Hepatocyte (in vitro differentiated cells): ENCODE results near the gene ZNF835. TPM values are rescaled to one million over a fixed set of nuclear protein-coding genes. Genes with fewer than 3 reads are reported as not detected.
"Not testable (repeated sequence)": the region's sequence is repeated elsewhere in the genome, so short reads cannot be mapped to it uniquely, and the experiment has no call there.

Source experiments
- DNase-seq: peaks from one replicate; pipeline ENCODE4 v3.0.0-alpha.2; 2016; ENCODE audit warnings: low spot score
- H2AFZ ChIP-seq: fragments of 200-600 bp; sonication (generic); 2 replicates; pipeline ENCODE4 v1.6.0; 2016; ENCODE audit warnings: antibody characterized with exemption, mild to moderate bottlenecking
- H3K27ac ChIP-seq: fragments of 200-600 bp; sonication (generic); 2 replicates; pipeline ENCODE4 v1.5.1; 2016; ENCODE audit warnings: mild to moderate bottlenecking
- H3K27me3 ChIP-seq: fragments of 200-600 bp; sonication (generic); 2 replicates; pipeline ENCODE4 v1.6.1; 2016
- H3K36me3 ChIP-seq: fragments of 200-600 bp; sonication (generic); replicated peaks from 2 replicates; pipeline ENCODE4 v1.5.1; 2016; ENCODE audit warnings: low read depth; ENCODE audit not compliant: insufficient read depth
- H3K4me1 ChIP-seq: fragments of 200-600 bp; sonication (generic); 2 replicates; pipeline ENCODE4 v1.5.1; 2016; ENCODE audit warnings: mild to moderate bottlenecking, moderate library complexity; ENCODE audit not compliant: insufficient read depth
- H3K4me2 ChIP-seq: fragments of 200-600 bp; sonication (generic); 2 replicates; pipeline ENCODE4 v1.6.0; 2016
- H3K4me3 ChIP-seq: fragments of 200-600 bp; sonication (generic); 2 replicates; pipeline ENCODE4 v1.5.1; 2016; ENCODE audit warnings: mild to moderate bottlenecking
- H3K79me2 ChIP-seq: fragments of 200-600 bp; sonication (generic); 2 replicates; pipeline ENCODE4 v1.6.0; 2017; ENCODE audit warnings: mild to moderate bottlenecking
- H3K9me2 ChIP-seq: fragments of 200-600 bp; sonication (generic); replicated peaks from 2 replicates; pipeline ENCODE4 v1.6.0; 2017; ENCODE audit warnings: mild to moderate bottlenecking; ENCODE audit not compliant: insufficient read depth
- H3K9me3 ChIP-seq: fragments of 200-600 bp; sonication (generic); 2 replicates; pipeline ENCODE4 v1.5.1; 2016; ENCODE audit warnings: low read depth, mild to moderate bottlenecking
- H4K20me1 ChIP-seq: fragments of 200-600 bp; sonication (generic); 2 replicates; pipeline ENCODE4 v1.6.0; 2016; ENCODE audit warnings: mild to moderate bottlenecking; ENCODE audit not compliant: insufficient read depth, poor library complexity, severe bottlenecking
- CTCF ChIP-seq: fragments of 200-600 bp; sonication (generic); IDR thresholded peaks from 2 replicates; pipeline ENCODE4 v1.5.1; 2016; ENCODE audit warnings: antibody characterized with exemption, mild to moderate bottlenecking; ENCODE audit not compliant: poor library complexity
- EZH2 ChIP-seq: fragments of 200-600 bp; sonication (generic); IDR thresholded peaks from 2 replicates; pipeline ENCODE4 v1.6.1; 2016; ENCODE audit warnings: antibody characterized with exemption, mild to moderate bottlenecking, borderline replicate concordance
- EZH2phosphoT487 ChIP-seq: fragments of 200-600 bp; sonication (generic); IDR thresholded peaks from one replicate; pipeline ENCODE4 v1.6.1; 2018; ENCODE audit warnings: antibody characterized with exemption, mild to moderate bottlenecking, low read depth, moderate library complexity; ENCODE audit not compliant: unreplicated experiment, severe bottlenecking
- WGBS: methylation state at CpG from one replicate; pipeline ENCODE4 v1.1.6; 2016; ENCODE audit warnings: low lambda C conversion rate; ENCODE audit errors: missing lambda C conversion rate; 5-methylcytosine and 5-hydroxymethylcytosine counted together
- polyA plus RNA-seq: library from polyadenylated mRNA; unstranded; fragments of >200 nt; fragmentation: Nextera tagmentation; extraction: Ambion mirVana; gene quantifications from 2 replicates; pipeline ENCODE4 v1.2.1, GENCODE V29; 2016
- total RNA-seq: library from RNA; depleted of rRNA; stranded (reverse); fragments of >200 nt; gene quantifications from 2 replicates; pipeline ENCODE4 v1.2.3, GENCODE V29; 2014

The ZNF835 gene
- total and polyA plus RNA-seq, 2 experiments from 2014 or later = not detected

DNA sequence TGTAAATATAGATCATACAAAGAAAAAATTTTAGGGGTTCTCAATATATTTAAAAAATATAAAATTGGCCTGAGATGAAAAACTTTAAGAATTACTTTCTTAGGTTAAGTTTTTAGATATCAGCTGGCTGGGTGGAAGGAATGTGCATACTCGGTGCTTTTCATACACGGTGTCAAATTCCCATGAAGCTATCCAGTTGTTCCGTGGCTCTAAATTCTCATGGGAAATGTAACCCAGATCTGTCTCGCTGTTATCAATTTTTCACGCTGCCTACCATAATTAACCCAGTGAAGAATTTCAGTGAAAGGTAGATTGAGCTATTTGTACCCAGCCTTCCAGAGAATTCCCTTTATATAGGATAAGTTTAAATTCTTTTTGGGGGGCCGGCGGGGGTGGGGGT lies 11.6 kb upstream of the ZNF835 start:
- Histone ChIP-seq H3K4me3 (no peak overlapping the region), H4K20me1 (no peaks in the 10 kb centered on the region), H2AFZ (no peak overlapping the region), H3K9me3 (no peaks in the 10 kb centered on the region), H3K27me3 (no peaks in the 10 kb centered on the region), H3K4me2 (no peak overlapping the region), H3K9me2 (no peaks in the 10 kb centered on the region), H3K36me3 (no peaks in the 10 kb centered on the region), H3K27ac (no peak overlapping the region), H3K4me1 (no peaks in the 10 kb centered on the region), H3K79me2 (no peaks in the 10 kb centered on the region)
- no peak for DNase-seq
- no peak for TF ChIP-seq EZH2phosphoT487
- no peak for TF ChIP-seq EZH2
- TF ChIP-seq CTCF = no peak
- 58% methylated on average over 7 of the region's 7 CpGs for WGBS

DNA sequence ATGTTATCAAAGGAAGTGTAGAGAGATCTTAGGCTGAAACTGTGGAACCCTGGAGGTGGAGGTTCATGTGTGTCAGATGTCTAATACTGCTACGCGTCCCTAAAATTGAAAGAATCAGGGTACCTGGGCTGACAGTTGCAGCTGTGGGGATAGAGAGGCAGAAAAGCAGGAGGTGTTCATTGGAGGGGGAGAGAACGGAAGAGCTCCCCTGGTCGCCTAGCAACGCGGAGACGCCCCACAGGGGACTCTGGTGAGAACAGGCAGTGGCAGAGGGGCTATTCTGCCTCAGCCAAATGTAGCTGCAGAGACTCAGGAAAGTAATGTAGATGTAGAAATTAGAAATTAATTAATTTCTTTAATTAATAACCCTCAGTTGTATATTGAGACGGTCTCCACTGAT lies 10.1 kb upstream of the ZNF835 start:
- Histone ChIP-seq H2AFZ (no peak overlapping the region), H3K4me3 (no peak overlapping the region), H3K27ac (no peak overlapping the region), H3K36me3 (no peaks in the 10 kb centered on the region), H3K9me2 (no peaks in the 10 kb centered on the region), H3K4me1 (no peaks in the 10 kb centered on the region), H3K27me3 (no peaks in the 10 kb centered on the region), H3K4me2 (no peak overlapping the region), H3K9me3 (no peaks in the 10 kb centered on the region), H3K79me2 (no peaks in the 10 kb centered on the region), H4K20me1 (no peaks in the 10 kb centered on the region)
- 88% methylated on average over 8 of the region's 8 CpGs for WGBS
- no peak for TF ChIP-seq CTCF
- TF ChIP-seq EZH2 = no peak
- TF ChIP-seq EZH2phosphoT487 = no peak
- DNase-seq = no peak

GRCh38 chr19:56678205-56678604 lies 6.6 kb upstream of the ZNF835 start:
- no peaks in the 10 kb centered on the region for H3K4me1 ChIP-seq
- no peak overlapping the region for H2AFZ ChIP-seq
- WGBS = 82% methylated on average over 8 of the region's 8 CpGs
- TF ChIP-seq CTCF (no peak), EZH2 (no peak), EZH2phosphoT487 (no peak)
- H3K4me2 ChIP-seq = no peak overlapping the region
- no peaks in the 10 kb centered on the region for H4K20me1 ChIP-seq
- no peak for DNase-seq
- H3K4me3 ChIP-seq = no peak overlapping the region
- H3K9me3 ChIP-seq = no peaks in the 10 kb centered on the region
- H3K27ac ChIP-seq = no peak overlapping the region
- no peaks in the 10 kb centered on the region for H3K9me2 ChIP-seq
- no peaks in the 10 kb centered on the region for H3K36me3 ChIP-seq
- H3K27me3 ChIP-seq = no peaks in the 10 kb centered on the region
- no peaks in the 10 kb centered on the region for H3K79me2 ChIP-seq

GRCh38 chr19:56672610-56673009 lies 1.1 kb upstream of the ZNF835 start:
- not testable (repeated sequence) for H3K9me2 ChIP-seq, H3K36me3 ChIP-seq, H2AFZ ChIP-seq, H3K27ac ChIP-seq, H3K4me1 ChIP-seq, H3K79me2 ChIP-seq, H3K4me3 ChIP-seq, DNase-seq, H3K27me3 ChIP-seq, H3K9me3 ChIP-seq, H3K4me2 ChIP-seq, H4K20me1 ChIP-seq
- 86% methylated on average over 2 of the region's 2 CpGs for WGBS
